RWPE1 (cell line): Measurements from ENCODE around the gene LONP1.

Source experiments
- CTCF ChIA-PET: fragments of 350-600 bp; sonication (Branson Sonifier 250); formaldehyde crosslinking; extraction: SDS; loops from one replicate; lab custom pipeline; 2021; lab: Yijun Ruan, JAX
- POLR2A ChIA-PET: fragments of 400-600 bp; formaldehyde crosslinking; extraction: SDS; loops from one replicate; lab custom pipeline; 2020; ENCODE audit warnings: antibody characterized with exemption; ENCODE audit not compliant: low non-redundant PET; lab: Yijun Ruan, JAX
- DNase-seq: peaks from one replicate; pipeline ENCODE4 v3.0.0; 2012; ENCODE audit warnings: low spot score
- H3K27ac ChIP-seq: fragments of 450-650 bp; 2 replicates; pipeline ENCODE4 v1.5.1; 2017
- TF ChIP-seq, protein P1 (sequence below): fragments of 450-650 bp; conservative IDR thresholded peaks from 2 replicates; pipeline ENCODE4 v1.5.1; 2017; ENCODE audit warnings: low read depth, mild to moderate bottlenecking

LONP1 gene

GRCh38 chr19:5682107-5682482 is 37.9 kb downstream of the LONP1 start:
- TF ChIP-seq, protein P1, sequence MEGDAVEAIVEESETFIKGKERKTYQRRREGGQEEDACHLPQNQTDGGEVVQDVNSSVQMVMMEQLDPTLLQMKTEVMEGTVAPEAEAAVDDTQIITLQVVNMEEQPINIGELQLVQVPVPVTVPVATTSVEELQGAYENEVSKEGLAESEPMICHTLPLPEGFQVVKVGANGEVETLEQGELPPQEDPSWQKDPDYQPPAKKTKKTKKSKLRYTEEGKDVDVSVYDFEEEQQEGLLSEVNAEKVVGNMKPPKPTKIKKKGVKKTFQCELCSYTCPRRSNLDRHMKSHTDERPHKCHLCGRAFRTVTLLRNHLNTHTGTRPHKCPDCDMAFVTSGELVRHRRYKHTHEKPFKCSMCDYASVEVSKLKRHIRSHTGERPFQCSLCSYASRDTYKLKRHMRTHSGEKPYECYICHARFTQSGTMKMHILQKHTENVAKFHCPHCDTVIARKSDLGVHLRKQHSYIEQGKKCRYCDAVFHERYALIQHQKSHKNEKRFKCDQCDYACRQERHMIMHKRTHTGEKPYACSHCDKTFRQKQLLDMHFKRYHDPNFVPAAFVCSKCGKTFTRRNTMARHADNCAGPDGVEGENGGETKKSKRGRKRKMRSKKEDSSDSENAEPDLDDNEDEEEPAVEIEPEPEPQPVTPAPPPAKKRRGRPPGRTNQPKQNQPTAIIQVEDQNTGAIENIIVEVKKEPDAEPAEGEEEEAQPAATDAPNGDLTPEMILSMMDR, result no peak
- CTCF ChIA-PET, result no interaction called here

DNA sequence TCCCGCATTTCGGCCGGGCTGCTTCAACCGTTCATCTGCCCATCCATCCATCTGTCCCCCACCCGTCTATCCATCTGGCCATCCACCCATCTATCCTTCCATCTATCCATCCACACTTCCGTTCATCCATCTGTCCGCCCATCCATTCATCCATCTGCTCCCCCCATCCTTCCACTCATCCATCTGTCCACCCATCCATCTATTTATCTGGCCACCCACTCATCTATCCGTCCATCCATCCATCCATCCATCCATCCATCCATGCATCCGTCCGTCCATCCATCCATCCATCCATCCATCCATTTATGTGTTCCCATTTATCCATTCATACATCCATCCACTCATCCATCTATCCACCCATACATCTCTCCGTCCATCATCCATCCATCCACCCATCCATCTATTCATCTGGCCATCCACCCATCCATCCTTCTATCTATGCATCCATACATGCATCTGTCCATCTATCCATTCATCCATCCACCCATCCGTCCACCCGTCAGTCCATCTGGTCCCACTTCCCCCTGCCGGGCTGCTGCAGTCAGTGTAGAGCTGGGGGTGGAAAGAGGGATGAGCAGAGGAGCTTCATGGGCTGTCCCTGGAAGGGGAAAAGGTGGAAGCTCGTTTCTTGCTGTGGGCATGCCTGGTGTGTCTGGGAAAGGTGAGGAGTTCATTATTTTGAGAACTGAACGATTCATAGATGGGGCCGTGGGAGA is 38.4 kb downstream of the LONP1 start:
- POLR2A ChIA-PET, result no interaction called here
- TF ChIP-seq, protein P1, result no peak
- CTCF ChIA-PET, result no interaction called here
- peak overlapping the region; percentile 91 for H3K27ac ChIP-seq
- no peak for DNase-seq

More at GRCh38 chr19:5682107-5682482, 37.9 kb downstream of the LONP1 start:
- POLR2A ChIA-PET, result no interaction called here
- H3K27ac ChIP-seq, result no peak overlapping the region; the same call in 1 of the 2 replicates
- no peak for DNase-seq

DNA sequence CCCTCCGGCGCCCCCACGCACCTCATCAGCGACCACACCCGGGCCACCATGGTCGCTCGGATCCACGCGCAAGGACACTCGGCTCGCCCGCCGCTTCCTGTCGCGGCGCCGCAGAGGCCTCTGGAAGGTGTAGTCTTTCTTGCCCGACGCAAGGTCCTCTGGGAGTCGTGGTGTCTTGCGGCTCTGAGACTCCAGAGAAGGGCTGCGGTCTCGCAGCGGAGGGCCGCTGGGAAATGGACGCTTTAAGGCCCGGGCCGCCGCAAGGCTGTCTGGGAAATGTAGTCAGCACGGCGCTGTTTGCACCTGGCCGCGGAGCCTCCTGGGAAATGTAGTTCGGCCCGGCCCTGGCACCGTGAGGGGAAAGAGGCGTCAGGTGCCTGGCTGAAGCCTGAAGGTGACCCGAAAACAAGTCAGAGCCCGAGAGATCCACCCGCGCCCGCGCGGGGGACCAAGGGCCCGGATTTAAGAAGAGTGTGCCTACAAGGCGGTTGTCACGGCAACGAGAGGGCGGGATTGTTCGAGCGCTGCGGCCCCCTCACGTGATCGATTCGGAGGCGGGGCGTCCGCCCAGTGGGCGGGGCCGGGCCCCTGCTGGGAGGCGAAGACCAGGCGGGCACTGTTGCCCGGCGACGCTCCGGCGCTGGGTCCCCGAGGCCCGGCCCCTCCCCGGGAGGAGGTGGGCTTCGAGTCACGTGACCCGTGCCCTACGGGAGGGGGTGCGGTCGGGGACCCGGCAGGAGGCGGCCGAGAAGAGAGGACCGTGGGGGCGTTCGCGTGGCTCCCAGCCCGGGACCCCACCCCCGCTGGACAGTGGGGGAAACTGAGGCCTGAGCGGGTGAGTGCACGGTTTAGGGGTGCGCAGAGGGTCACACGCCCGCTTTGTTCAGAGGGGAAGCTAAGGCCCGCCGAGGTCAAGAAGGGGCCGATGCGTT is 39.2 kb downstream of the LONP1 start, which contains the start of the genes HSD11B1L and MICOS13:
Gene HSD11B1L (plus strand): TSS at position 591 of the 932 bp plus-strand sequence. CDS start 3,806 bp downstream, outside the sequence.
Gene MICOS13 (minus strand): TSS at position 80 of the 932 bp plus-strand sequence. CDS start 30 bp downstream, at position 50.
- H3K27ac ChIP-seq, result peak within 1 kb of the TSS; percentile 91
- DNase-seq, result peak; percentile 90
- ChIA-PET CTCF (no interaction called here), POLR2A (no interaction called here)
- TF ChIP-seq, protein P1, result no peak

DNA sequence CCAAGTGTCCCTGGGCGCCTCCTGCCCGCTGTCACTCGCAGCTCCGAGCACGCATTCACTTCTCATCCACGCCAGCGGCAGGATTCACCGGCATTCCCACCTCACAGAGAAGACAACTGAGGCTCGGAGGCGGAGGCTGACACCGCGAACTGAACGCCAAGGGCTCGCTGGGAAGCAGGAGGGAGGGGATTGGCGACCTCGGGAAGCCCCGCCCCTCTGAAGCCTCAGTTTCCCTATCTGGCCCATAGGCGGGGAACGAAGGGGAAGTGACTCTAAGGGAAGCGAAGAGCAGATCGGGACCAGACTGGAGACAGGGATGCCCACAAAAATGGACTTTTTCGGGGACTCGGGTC is 39.9 kb downstream of the LONP1 start:
- ChIA-PET POLR2A (interaction anchor here (0.6 kb wide), 1 partner anchor 11 kb away, joined by 3 read pairs; no protein-coding TSS in a partner anchor), CTCF (interaction anchor here (0.6 to 1.1 kb wide), 2 partner anchors 14 to 931 kb away, joined by 3 to 5 read pairs; no protein-coding TSS in a partner anchor)
- peak overlapping the region; percentile 91 for H3K27ac ChIP-seq

DNA sequence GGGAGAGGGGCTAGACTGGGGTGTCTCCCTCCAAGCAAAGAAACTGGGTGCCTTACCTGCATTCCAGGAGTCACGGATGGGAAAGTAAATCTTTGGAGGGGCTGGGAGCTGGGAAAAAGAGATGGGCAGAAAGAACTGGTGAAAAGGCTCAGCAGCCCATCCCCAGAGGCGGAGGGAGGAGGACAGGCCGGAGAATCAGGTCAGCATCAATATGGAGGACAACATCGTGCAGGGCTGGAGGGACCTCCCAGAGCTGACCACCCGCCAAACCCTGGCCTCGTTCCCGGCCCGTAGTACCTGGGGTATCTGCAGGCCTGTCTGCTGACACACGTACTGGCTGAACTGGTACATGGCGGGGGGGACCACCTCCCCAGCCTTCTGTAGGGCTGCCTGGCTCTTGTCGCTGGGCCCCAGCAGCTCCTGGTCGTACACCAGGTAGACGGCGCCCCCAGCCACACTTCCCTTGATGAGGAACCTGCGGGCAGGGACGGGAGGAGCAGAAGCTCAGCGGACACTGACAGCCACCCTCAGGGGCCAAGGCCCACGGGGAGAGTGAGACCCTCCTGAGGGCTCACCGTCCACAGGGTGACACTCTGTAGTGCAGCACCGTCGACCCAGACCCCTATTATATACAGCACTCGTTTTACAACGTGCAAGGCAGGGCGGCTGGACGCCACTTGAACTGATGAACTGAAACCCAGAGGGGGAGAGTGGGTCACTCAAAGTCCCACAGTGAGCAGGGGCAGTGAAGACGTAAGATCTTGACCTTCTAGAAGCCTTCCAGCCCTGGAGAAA is 40.5 kb downstream of the LONP1 start:
- ChIA-PET POLR2A (interaction anchor here (0.6 kb wide), 1 partner anchor 12 kb away, joined by 3 read pairs; no protein-coding TSS in a partner anchor), CTCF (interaction anchor here (0.6 to 1.1 kb wide), 3 partner anchors 9 to 932 kb away, joined by 3 to 5 read pairs (median 3); no protein-coding TSS in a partner anchor)
- H3K27ac ChIP-seq, result peak overlapping the region; percentile 91
- TF ChIP-seq, protein P1, result no peak
- DNase-seq, result no peak

More for the DNA sequence above, 39.9 kb downstream of the LONP1 start:
- TF ChIP-seq, protein P1, result no peak
- no peak for DNase-seq
